HEK293 (cell line): ENCODE results near the gene TMEM45A.
A peak's percentile ranks its signal among the peaks of the same experiment; 100 is the strongest.
"Not testable (repeated sequence)": the region's sequence is repeated elsewhere in the genome, so short reads cannot be mapped to it uniquely, and the experiment has no call there.

Experiments used
- CTCF ChIA-PET: fragments of 350-600 bp; formaldehyde crosslinking; extraction: SDS; loops from one replicate; lab custom pipeline; 2021; ENCODE audit warnings: antibody characterized with exemption; lab: Yijun Ruan, JAX
- POLR2A ChIA-PET: fragments of 300-600 bp; formaldehyde crosslinking; extraction: SDS; loops from one replicate; lab custom pipeline; 2020; ENCODE audit warnings: antibody characterized with exemption, inconsistent platforms; lab: Yijun Ruan, JAX
- H3K27ac ChIP-seq: fragments of 200-500 bp; sonication (Bioruptor generic); 2 replicates; pipeline ENCODE4 v1.5.1; 2014; ENCODE audit warnings: low read depth, low read length, control low read depth, inconsistent platforms; ENCODE audit errors: extremely low read depth
- H3K36me3 ChIP-seq, 2 experiments: fragments of 200-500 bp in 1 of 2; sonication (Bioruptor generic) in 1 of 2; 1 replicate in 1 of 2; 2 replicates in 1 of 2; pipeline ENCODE4 v1.5.1; 2014 to 2017; ENCODE audit warnings: inconsistent platforms in 2 of 2, low read length in 2 of 2; ENCODE audit not compliant: control insufficient read depth in 2 of 2, insufficient read depth in 1 of 2
- H3K4me1 ChIP-seq: fragments of 200-500 bp; sonication (Bioruptor generic); 2 replicates; pipeline ENCODE4 v1.5.1; 2014; ENCODE audit warnings: mild to moderate bottlenecking, low read length, inconsistent platforms; ENCODE audit not compliant: control insufficient read depth, insufficient read depth
- H3K4me3 ChIP-seq: 2 replicates; pipeline ENCODE4 v1.5.1; 2011; ENCODE audit warnings: low read depth, mild to moderate bottlenecking, control low read depth, low read length, moderate library complexity
- H3K9me3 ChIP-seq: fragments of 200-500 bp; sonication (Bioruptor generic); 2 replicates; pipeline ENCODE4 v1.5.1; 2014; ENCODE audit warnings: low read depth, low read length, inconsistent platforms; ENCODE audit not compliant: control insufficient read depth, insufficient read depth
- BCL11B ChIP-seq: fragments of 450-650 bp; formaldehyde crosslinking; IDR thresholded peaks from 2 replicates; pipeline ENCODE4 v1.5.1; 2016; ENCODE audit warnings: low read depth, missing biosample characterization, missing genetic modification characterization
- SALL2 ChIP-seq: fragments of 450-650 bp; formaldehyde crosslinking; IDR thresholded peaks from 2 replicates; pipeline ENCODE4 v1.5.0; 2017; ENCODE audit warnings: missing biosample characterization, mild to moderate bottlenecking, missing genetic modification characterization, borderline replicate concordance
- SETDB1 ChIP-seq: IDR thresholded peaks from one replicate; pipeline ENCODE4 v1.6.1; 2017; ENCODE audit warnings: mild to moderate bottlenecking, low read length, moderate library complexity, mixed read lengths; ENCODE audit not compliant: insufficient read length
- ZBTB17 ChIP-seq: fragments of 450-650 bp; formaldehyde crosslinking; IDR thresholded peaks from 2 replicates; pipeline ENCODE4 v1.5.1; 2016; ENCODE audit warnings: missing biosample characterization, missing genetic modification characterization
- ZFHX2 ChIP-seq: fragments of 450-650 bp; formaldehyde crosslinking; conservative IDR thresholded peaks from 2 replicates; pipeline ENCODE4 v1.5.1; 2016; ENCODE audit warnings: missing biosample characterization, missing genetic modification characterization
- ZNF146 ChIP-seq: fragments of 450-650 bp; formaldehyde crosslinking; IDR thresholded peaks from 2 replicates; pipeline ENCODE4 v1.5.1; 2016; ENCODE audit warnings: missing biosample characterization, missing genetic modification characterization
- ZNF202 ChIP-seq: fragments of 450-650 bp; formaldehyde crosslinking; IDR thresholded peaks from 2 replicates; pipeline ENCODE4 v1.5.1; 2016; ENCODE audit warnings: missing biosample characterization, missing genetic modification characterization, borderline replicate concordance
- ZNF404 ChIP-seq: fragments of 450-650 bp; formaldehyde crosslinking; IDR thresholded peaks from 2 replicates; pipeline ENCODE4 v1.5.1; 2017; ENCODE audit warnings: missing biosample characterization, missing genetic modification characterization
- ZNF473 ChIP-seq: fragments of 450-650 bp; formaldehyde crosslinking; IDR thresholded peaks from 2 replicates; pipeline ENCODE4 v1.5.1; 2017; ENCODE audit warnings: missing biosample characterization, missing genetic modification characterization
- ZNF623 ChIP-seq: fragments of 450-650 bp; formaldehyde crosslinking; IDR thresholded peaks from 2 replicates; pipeline ENCODE4 v1.5.1; 2016; ENCODE audit warnings: missing biosample characterization, missing genetic modification characterization
- ZNF626 ChIP-seq: fragments of 450-650 bp; sonication (Bioruptor Pico); formaldehyde crosslinking; IDR thresholded peaks from 2 replicates; pipeline ENCODE4 v1.5.1; 2018; ENCODE audit warnings: missing biosample characterization, missing genetic modification characterization, inconsistent platforms
- ZNF76 ChIP-seq: fragments of 450-650 bp; formaldehyde crosslinking; IDR thresholded peaks from 2 replicates; pipeline ENCODE4; 2016; ENCODE audit warnings: low read depth, missing biosample characterization, missing genetic modification characterization, borderline replicate concordance
- ZSCAN16 ChIP-seq: fragments of 450-650 bp; formaldehyde crosslinking; IDR thresholded peaks from 2 replicates; pipeline ENCODE4 v1.5.1; 2016; ENCODE audit warnings: missing biosample characterization, missing genetic modification characterization
- TF ChIP-seq, protein P1 (sequence below): fragments of 450-650 bp; formaldehyde crosslinking; IDR thresholded peaks from 2 replicates; pipeline ENCODE4 v1.5.1; 2017; ENCODE audit warnings: missing biosample characterization, missing genetic modification characterization
- TF ChIP-seq, protein P2 (sequence below): IDR thresholded peaks from 2 replicates; pipeline ENCODE4 v1.6.1; 2011; ENCODE audit warnings: mild to moderate bottlenecking, low read depth, low read length, borderline replicate concordance
- TF ChIP-seq, protein P3 (sequence below): fragments of 450-650 bp; formaldehyde crosslinking; IDR thresholded peaks from 2 replicates; pipeline ENCODE4 v1.5.1; 2016; ENCODE audit warnings: missing biosample characterization, missing genetic modification characterization
- TF ChIP-seq, protein P4 (sequence below): fragments of 450-650 bp; IDR thresholded peaks from 2 replicates; pipeline ENCODE4 v1.5.1; 2018; ENCODE audit warnings: missing biosample characterization, missing genetic modification characterization
- TF ChIP-seq, protein P5 (sequence below): fragments of 450-650 bp; formaldehyde crosslinking; IDR thresholded peaks from 2 replicates; pipeline ENCODE4 v1.5.1; 2016; ENCODE audit warnings: missing biosample characterization, missing genetic modification characterization

TMEM45A gene

DNA sequence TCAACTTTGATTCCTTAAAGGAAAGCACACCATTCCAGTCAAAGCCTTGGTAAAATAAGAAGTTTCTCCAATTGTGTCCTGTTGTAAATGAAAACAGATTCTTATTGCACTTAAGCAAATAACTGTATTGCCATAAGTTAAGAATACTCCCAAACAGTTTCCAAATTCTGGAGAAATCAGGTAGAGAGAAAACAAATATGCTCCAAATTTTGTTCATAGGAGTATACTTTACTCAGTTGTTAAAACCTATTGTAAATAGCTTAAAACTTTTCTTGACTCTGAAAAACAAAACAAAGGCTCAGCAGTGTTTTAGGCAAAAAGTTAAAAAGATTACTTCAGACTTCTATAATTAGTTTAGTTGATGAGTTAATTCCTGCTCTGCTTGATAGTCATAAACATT lies 48.7 kb upstream of the TMEM45A start:
- no peaks in the 10 kb centered on the region for H3K4me1 ChIP-seq
- ChIA-PET CTCF (interaction anchor here (1.5 kb wide), 1 partner anchor 19 kb away, joined by 7 read pairs; no protein-coding TSS in a partner anchor), POLR2A (no interaction called here)
- no peaks in the 10 kb centered on the region for H3K36me3 ChIP-seq
- no peak overlapping the region for H3K4me3 ChIP-seq
- TF ChIP-seq ZNF473 (no peak), ZFHX2 (tag by site-specific recombination) (no peak), ZSCAN16 (tag by site-specific recombination) (no peak), ZBTB17 (no peak), BCL11B (tag by site-specific recombination) (no peak), ZNF626 (tag by site-specific recombination) (peak; percentile 52; the same call in 1 of the 2 replicates), ZNF623 (tag by site-specific recombination) (no peak), SETDB1 (peak; percentile 94), ZNF404 (tag by site-specific recombination) (no peak), SALL2 (tag by site-specific recombination) (no peak), ZNF76 (tag by site-specific recombination) (no peak), ZNF202 (tag by site-specific recombination) (no peak)
- TF ChIP-seq, protein P1, sequence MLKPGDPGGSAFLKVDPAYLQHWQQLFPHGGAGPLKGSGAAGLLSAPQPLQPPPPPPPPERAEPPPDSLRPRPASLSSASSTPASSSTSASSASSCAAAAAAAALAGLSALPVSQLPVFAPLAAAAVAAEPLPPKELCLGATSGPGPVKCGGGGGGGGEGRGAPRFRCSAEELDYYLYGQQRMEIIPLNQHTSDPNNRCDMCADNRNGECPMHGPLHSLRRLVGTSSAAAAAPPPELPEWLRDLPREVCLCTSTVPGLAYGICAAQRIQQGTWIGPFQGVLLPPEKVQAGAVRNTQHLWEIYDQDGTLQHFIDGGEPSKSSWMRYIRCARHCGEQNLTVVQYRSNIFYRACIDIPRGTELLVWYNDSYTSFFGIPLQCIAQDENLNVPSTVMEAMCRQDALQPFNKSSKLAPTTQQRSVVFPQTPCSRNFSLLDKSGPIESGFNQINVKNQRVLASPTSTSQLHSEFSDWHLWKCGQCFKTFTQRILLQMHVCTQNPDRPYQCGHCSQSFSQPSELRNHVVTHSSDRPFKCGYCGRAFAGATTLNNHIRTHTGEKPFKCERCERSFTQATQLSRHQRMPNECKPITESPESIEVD, result 0 out of 2 replicates have a peak, but pooled peaks have one; percentile 15
- TF ChIP-seq, protein P2, sequence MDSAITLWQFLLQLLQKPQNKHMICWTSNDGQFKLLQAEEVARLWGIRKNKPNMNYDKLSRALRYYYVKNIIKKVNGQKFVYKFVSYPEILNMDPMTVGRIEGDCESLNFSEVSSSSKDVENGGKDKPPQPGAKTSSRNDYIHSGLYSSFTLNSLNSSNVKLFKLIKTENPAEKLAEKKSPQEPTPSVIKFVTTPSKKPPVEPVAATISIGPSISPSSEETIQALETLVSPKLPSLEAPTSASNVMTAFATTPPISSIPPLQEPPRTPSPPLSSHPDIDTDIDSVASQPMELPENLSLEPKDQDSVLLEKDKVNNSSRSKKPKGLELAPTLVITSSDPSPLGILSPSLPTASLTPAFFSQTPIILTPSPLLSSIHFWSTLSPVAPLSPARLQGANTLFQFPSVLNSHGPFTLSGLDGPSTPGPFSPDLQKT, result no peak
- TF ChIP-seq, protein P3, sequence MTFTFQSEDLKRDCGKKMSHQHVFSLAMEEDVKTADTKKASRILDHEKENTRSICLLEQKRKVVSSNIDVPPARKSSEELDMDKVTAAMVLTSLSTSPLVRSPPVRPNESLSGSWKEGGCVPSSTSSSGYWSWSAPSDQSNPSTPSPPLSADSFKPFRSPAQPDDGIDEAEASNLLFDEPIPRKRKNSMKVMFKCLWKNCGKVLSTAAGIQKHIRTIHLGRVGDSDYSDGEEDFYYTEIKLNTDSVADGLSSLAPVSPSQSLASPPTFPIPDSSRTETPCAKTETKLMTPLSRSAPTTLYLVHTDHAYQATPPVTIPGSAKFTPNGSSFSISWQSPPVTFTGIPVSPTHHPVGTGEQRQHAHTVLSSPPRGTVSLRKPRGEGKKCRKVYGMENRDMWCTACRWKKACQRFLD (tag by site-specific recombination), result no peak
- TF ChIP-seq, protein P4, sequence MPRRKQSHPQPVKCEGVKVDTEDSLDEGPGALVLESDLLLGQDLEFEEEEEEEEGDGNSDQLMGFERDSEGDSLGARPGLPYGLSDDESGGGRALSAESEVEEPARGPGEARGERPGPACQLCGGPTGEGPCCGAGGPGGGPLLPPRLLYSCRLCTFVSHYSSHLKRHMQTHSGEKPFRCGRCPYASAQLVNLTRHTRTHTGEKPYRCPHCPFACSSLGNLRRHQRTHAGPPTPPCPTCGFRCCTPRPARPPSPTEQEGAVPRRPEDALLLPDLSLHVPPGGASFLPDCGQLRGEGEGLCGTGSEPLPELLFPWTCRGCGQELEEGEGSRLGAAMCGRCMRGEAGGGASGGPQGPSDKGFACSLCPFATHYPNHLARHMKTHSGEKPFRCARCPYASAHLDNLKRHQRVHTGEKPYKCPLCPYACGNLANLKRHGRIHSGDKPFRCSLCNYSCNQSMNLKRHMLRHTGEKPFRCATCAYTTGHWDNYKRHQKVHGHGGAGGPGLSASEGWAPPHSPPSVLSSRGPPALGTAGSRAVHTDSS (tag by site-specific recombination), result no peak
- TF ChIP-seq, protein P5, sequence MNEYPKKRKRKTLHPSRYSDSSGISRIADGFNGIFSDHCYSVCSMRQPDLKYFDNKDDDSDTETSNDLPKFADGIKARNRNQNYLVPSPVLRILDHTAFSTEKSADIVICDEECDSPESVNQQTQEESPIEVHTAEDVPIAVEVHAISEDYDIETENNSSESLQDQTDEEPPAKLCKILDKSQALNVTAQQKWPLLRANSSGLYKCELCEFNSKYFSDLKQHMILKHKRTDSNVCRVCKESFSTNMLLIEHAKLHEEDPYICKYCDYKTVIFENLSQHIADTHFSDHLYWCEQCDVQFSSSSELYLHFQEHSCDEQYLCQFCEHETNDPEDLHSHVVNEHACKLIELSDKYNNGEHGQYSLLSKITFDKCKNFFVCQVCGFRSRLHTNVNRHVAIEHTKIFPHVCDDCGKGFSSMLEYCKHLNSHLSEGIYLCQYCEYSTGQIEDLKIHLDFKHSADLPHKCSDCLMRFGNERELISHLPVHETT, result no peak
- no peaks in the 10 kb centered on the region for H3K9me3 ChIP-seq
- no peak overlapping the region for H3K27ac ChIP-seq

DNA sequence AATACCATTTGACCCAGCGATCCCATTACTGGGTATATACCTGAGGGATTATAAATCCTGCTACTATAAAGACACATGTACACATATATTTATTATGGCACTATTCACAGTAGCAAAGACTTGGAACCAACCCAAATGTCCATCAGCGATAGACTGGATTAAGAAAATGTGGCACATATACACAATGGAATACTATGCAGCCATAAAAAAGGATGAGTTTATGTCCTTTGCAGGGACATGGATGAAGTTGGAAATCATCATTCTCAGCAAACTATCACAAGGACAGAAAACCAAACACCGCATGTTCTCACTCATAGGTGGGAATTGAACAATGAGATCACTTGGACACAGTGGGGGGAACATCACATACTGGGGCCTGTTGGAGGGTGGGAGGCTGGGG lies 45.4 kb upstream of the TMEM45A start:
- H3K9me3 ChIP-seq, H3K4me3 ChIP-seq, H3K27ac ChIP-seq, H3K4me1 ChIP-seq, POLR2A ChIA-PET, H3K36me3 ChIP-seq: not testable (repeated sequence)
- peak; percentile 76 for TF ChIP-seq ZNF146 (tag by site-specific recombination)
- CTCF ChIA-PET, result interaction anchor here (2.0 kb wide), 1 partner anchor 16 kb away, joined by 13 read pairs; no protein-coding TSS in a partner anchor
